ENCODE measurements around the gene COL11A1. TPM values are rescaled to one million over a fixed set of nuclear protein-coding genes. Genes with fewer than 3 reads are reported as not detected.
"Not testable (repeated sequence)": the region's sequence is repeated elsewhere in the genome, so short reads cannot be mapped to it uniquely, and the experiment has no call there.

Gene COL11A1
- total RNA-seq, 1 donor from 2014 or later: 120 TPM

DNA sequence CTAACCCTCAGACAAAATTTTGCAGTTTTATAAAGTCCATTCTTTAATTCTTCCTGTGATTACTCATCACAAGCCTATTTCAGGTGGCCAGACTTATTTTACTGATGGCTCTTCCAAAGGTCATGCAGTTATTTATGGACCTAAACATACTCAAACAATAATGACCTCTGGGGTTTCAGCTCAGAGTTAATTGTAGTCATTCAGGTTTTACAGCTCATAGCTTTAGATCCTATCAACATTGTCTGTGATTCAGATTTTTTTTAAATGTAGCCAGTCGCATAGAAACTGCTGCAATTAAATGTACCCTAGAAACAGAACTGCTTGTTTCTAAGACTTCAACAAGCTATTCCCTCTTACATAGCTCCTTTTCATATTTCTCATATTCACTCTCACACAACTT is 270.8 kb downstream of the COL11A1 start:
- no peak for DNase-seq (ENCODE audit: low read depth)

DNA sequence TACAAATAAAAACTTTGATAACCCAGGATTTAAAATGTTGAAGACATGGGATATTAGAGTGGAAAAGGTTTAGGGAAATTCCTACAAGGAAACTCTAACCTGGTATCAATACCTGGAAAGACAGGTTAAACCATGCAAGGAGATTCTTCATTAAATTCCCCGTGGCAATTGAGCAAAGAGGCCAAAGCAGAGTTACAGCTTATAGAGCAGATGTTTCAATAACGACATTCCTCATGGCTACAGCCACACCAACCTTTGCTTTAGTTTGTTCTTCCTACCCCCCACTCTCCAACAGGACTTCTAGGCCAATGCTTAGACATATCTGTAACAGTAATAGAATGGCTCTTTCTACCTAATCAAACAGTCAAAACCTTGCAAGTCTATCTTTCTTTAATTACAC is 271.3 kb downstream of the COL11A1 start:
- DNase-seq (ENCODE audit: low read depth): no peak

DNA sequence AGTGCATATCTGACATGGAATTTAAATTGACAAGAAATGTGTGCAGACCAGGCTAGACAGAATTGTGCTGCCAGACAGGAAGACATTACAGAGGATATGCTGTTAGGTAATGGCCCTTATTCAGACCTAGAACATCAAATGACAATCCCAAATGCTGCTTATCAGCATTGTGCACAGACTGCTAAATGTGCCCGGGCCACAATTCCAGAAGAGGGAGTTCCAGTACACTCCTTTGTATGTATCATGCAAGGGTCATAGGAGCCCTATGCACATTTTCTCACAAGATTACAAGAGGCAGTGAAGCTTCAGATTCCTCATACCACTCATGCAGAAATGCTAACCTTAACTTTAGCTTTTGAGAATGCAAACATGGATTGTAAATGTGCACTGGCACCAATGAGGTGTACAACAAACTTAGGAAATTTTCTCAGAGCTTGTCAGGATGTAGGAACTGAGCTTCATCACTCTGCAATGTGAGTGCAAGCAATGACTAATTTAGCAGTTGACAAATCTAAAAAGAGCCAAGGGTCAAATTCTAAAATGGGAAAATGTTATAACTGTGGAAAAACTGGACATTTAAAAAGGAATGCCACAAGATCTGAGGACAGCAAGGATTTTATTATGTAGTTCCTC is 273.5 kb downstream of the COL11A1 start:
- no peak for DNase-seq (ENCODE audit: low read depth)

DNA sequence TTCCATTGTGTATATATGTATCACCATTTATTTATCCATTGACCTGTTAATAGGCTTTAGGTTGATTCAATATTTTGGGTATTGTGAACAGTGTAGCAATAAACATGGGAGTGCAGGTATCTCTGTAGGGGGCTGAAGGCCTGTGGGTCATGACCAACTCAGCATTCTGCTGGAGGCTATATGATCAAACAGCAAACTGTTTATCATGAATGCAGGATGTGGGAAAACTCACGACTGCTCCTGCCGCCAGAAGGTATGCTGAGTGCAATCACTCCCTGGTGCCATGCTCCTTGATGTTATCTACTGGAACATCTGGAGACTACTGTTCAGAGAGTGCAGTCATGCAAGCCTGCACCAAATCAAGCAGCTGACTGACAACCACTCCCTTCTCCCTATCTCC is 275.2 kb downstream of the COL11A1 start:
- no peak for DNase-seq (ENCODE audit: low read depth)

DNA sequence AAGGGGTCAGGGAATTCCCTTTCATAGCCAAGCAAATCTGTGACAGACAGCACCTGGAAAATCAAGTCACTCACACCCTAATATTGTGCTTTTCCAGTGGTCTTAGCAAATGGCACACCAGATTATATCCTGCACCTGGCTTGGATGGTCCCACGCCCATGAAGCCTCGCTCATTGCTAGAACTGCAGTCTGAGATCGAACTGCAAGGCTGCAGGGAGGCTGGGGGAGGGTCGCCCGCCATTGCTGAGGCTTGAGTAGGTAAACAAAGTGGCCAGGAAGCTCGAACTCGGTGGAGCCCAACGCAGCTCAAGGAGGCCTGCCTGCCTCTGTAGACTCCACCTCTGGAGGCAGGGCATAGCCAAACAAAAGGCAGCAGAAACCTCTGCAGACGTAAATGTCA is 281.6 kb downstream of the COL11A1 start:
- DNase-seq (ENCODE audit: low read depth): not testable (repeated sequence)

All from myocyte (in vitro differentiated cells).